Activated CD4-positive, alpha-beta T cell treated with anti-CD3 and anti-CD28 coated beads for 36 hours (primary cell): Measurements from ENCODE around the gene HOXD8. TPM values are rescaled to one million over a fixed set of nuclear protein-coding genes. Genes with fewer than 3 reads are reported as not detected.

Source experiments
- ATAC-seq: fragments of 200-7000 bp; cut with Tn5 transposase; one replicate; pipeline ENCODE4 v1.10.0; 2021; ENCODE audit warnings: mild to moderate bottlenecking, moderate library complexity
- CTCF ChIA-PET: fragments of 350-600 bp; sonication (Branson Sonifier 250); formaldehyde crosslinking; loops from one replicate; lab custom pipeline; 2021; ENCODE audit warnings: antibody characterized with exemption; lab: Charles Lee
- POLR2A ChIA-PET: fragments of 350-600 bp; sonication (Branson Sonifier 250); formaldehyde crosslinking; loops from one replicate; lab custom pipeline; 2021; ENCODE audit warnings: antibody characterized with exemption, inconsistent platforms; lab: Charles Lee
- DNase-seq: peaks from one replicate; pipeline ENCODE4 v3.0.0-alpha.2; 2020
- H3K27ac Mint-ChIP-seq: one replicate; pipeline ENCODE4 v1.8.0; 2021; ENCODE audit warnings: mixed read lengths
- H3K27me3 Mint-ChIP-seq: one replicate; pipeline ENCODE4 v1.8.0; 2021; ENCODE audit warnings: mixed read lengths
- H3K36me3 Mint-ChIP-seq: one replicate; pipeline ENCODE4 v1.8.0; 2021; ENCODE audit warnings: low read depth, mixed read lengths
- H3K4me1 Mint-ChIP-seq: one replicate; pipeline ENCODE4 v1.8.0; 2021; ENCODE audit warnings: mixed read lengths
- H3K4me3 Mint-ChIP-seq: one replicate; pipeline ENCODE4 v1.8.0; 2021; ENCODE audit warnings: mild to moderate bottlenecking, moderate library complexity, mixed read lengths
- H3K9me3 Mint-ChIP-seq: one replicate; pipeline ENCODE4 v1.8.0; 2021; ENCODE audit warnings: low read depth, mixed read lengths
- intact Hi-C, 2 experiments: fragments of 100-400 bp; cut with DNase I in 1 of 2; cut with micrococcal nuclease in 1 of 2; formaldehyde crosslinking; loops; one replicate each; pipeline versions ENCODE4 v1.14.2 to v1.15.1; 2022 to 2024; cut with DNase I, micrococcal nuclease
- total RNA-seq, 2 experiments: library from RNA; stranded (reverse); gene quantifications; one replicate each; pipeline ENCODE4 v1.2.3, GENCODE V29; 2021

Gene HOXD8
- total RNA-seq, 2 experiments from 2014 or later: not detected

DNA sequence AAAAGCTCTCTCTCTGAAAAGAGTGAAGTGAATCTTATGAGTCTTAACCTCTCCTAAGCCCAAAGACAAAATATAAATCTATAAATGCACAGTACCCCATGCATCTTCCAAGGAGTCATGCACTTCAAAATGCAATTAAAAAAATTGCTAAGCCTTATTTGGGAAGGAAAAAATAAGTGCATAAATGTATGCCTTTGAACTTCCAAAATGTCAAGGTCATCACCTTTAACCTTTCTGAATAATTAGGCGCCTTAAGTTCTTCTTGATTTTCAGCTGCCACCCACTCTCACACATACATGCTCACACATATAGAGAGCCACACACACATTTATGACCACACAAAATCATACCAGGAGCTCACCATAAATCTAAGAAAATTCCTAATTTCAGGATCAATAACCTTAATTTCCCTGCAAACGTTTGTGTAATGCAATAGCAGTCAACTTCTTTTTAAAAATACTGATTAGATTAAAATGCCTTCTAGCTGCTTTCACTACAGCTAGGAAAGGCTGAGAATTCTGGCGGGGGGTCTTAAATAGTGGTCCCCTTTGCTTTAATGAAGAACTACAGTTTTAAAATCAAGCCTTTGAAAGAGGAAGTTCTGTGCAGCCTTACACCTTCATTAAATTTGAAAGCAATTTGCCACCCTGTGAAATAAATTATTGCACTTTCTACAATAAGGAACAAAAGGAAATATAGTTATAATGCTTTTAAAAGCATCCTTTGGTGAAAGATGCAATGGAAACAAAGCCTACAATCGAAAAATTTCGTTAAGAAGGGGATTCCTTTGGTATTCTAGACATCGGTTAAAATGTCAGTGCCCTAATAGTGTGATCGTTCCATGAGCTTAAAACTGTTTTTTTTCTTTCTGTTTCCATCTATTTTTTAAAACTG, 18.8 kb upstream of the HOXD8 start:
- POLR2A ChIA-PET: interaction anchor here (0.7 kb wide), 1 partner anchor 77 kb away, joined by 3 read pairs; no protein-coding TSS in a partner anchor
- Mint-ChIP-seq H3K4me1 (peaks cover 17% of the 10 kb centered on the region), H3K36me3 (no peaks in the 10 kb centered on the region), H3K4me3 (no peak overlapping the region), H3K27me3 (peaks cover 72% of the 10 kb centered on the region), H3K9me3 (no peaks in the 10 kb centered on the region), H3K27ac (no peak overlapping the region)
- ATAC-seq (no peak), DNase-seq (no peak)
- intact Hi-C loops: loop anchor here in 1 of 2 experiments (5.0 kb wide), 2 partner anchors 33 to 52 kb away; no protein-coding TSS in a partner anchor
- CTCF ChIA-PET: interaction anchor here (0.5 to 2.7 kb wide), 13 partner anchors 8 to 1038 kb away, joined by 3 to 20 read pairs (median 4); no protein-coding TSS in a partner anchor

DNA sequence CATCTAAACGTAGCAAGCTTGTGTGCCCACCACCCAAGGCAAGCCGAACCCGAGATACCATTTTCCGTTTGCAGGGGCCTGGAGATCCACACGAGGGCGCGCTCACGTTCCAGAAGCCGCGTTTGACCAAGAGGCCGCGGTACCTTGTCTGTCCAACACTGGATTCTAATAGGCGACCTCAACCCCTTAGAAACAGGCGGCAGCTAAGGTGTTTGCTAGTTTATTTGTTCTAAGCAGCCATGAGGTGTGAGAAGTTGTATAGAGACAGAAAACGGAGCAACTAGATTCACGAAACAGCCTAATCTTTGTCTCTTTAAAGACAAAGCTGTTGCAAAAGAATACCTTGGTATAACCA, 18.2 kb upstream of the HOXD8 start:
- intact Hi-C loops: loop anchor here in 1 of 2 experiments (5.0 kb wide), 2 partner anchors 34 to 51 kb away; no protein-coding TSS in a partner anchor
- Mint-ChIP-seq H3K4me1 (peaks cover 11% of the 10 kb centered on the region), H3K36me3 (no peaks in the 10 kb centered on the region), H3K27me3 (peaks cover 70% of the 10 kb centered on the region), H3K4me3 (no peak overlapping the region), H3K9me3 (no peaks in the 10 kb centered on the region), H3K27ac (no peak overlapping the region)
- ATAC-seq (no peak), DNase-seq (peak; percentile 60)
- ChIA-PET POLR2A (interaction anchor here (0.7 kb wide), 1 partner anchor 76 kb away, joined by 3 read pairs; no protein-coding TSS in a partner anchor), CTCF (interaction anchor here (0.5 to 2.7 kb wide), 11 partner anchors 9 to 1037 kb away, joined by 3 to 20 read pairs (median 5); no protein-coding TSS in a partner anchor)

DNA sequence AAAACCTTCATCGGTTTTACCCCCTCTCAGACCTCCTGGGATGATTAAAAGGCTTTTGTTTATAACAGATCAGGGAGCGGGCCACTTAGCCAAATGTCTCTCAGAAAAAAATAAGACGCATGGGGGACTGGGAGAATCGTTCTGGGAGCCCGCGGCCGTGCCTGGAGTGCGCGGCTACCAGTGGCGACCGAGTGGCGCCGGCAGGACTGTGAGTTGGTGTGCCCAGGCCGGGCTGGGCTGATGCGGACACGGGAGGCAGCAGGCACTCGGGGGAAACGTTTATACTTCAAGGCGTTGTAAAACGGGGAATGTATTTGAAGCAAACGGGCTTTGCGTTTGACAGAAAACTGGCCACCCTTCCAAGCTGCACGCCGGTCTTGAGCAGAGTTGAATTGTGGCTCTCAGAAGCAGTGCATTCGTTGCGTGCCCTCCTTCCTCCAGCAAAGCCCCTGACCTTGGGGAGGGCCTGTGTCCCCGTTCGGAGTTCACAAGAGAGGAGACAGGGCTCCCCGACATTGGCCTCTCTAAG, 17.6 kb upstream of the HOXD8 start:
- peaks cover 2% of the 10 kb centered on the region for H3K9me3 Mint-ChIP-seq
- H3K27me3 Mint-ChIP-seq: peaks cover 73% of the 10 kb centered on the region
- H3K27ac Mint-ChIP-seq: no peak overlapping the region
- DNase-seq (no peak), ATAC-seq (no peak)
- CTCF ChIA-PET: interaction anchor here (0.5 to 2.7 kb wide), 6 partner anchors 9 to 953 kb away, joined by 3 to 20 read pairs (median 10); no protein-coding TSS in a partner anchor
- H3K4me1 Mint-ChIP-seq: peaks cover 10% of the 10 kb centered on the region
- H3K36me3 Mint-ChIP-seq: no peaks in the 10 kb centered on the region
- intact Hi-C loops: loop anchor here (2.0 to 5.0 kb wide), 3 partner anchors 27 to 50 kb away; no protein-coding TSS in a partner anchor
- POLR2A ChIA-PET: no interaction called here
- no peak overlapping the region for H3K4me3 Mint-ChIP-seq

- no peaks in the 10 kb centered on the region for H3K36me3 Mint-ChIP-seq
- H3K27ac Mint-ChIP-seq: no peak overlapping the region
- H3K27me3 Mint-ChIP-seq: peaks cover 75% of the 10 kb centered on the region
- CTCF ChIA-PET: interaction anchor here (1.4 to 1.7 kb wide), 2 partner anchors 15 to 17 kb away, joined by 4 read pairs; no protein-coding TSS in a partner anchor
- intact Hi-C loops: loop anchor here (2.0 to 5.0 kb wide), 3 partner anchors 28 to 50 kb away; no protein-coding TSS in a partner anchor
- ATAC-seq (no peak), DNase-seq (no peak)
- peaks cover 7% of the 10 kb centered on the region for H3K4me1 Mint-ChIP-seq
- peaks cover 2% of the 10 kb centered on the region for H3K9me3 Mint-ChIP-seq
- H3K4me3 Mint-ChIP-seq: no peak overlapping the region
- POLR2A ChIA-PET: no interaction called here
Observed at GRCh38 chr2:176112375-176113302, 16.9 kb upstream of the HOXD8 start.

GRCh38 chr2:176114120-176114929, 15.2 kb upstream of the HOXD8 start:
- ATAC-seq (no peak), DNase-seq (no peak)
- peaks cover 8% of the 10 kb centered on the region for H3K4me1 Mint-ChIP-seq
- no peaks in the 10 kb centered on the region for H3K36me3 Mint-ChIP-seq
- POLR2A ChIA-PET: no interaction called here
- intact Hi-C loops: loop anchor here in 1 of 2 experiments (5.0 kb wide), 2 partner anchors 37 to 48 kb away; no protein-coding TSS in a partner anchor
- H3K27ac Mint-ChIP-seq: no peak overlapping the region
- H3K9me3 Mint-ChIP-seq: peaks cover 4% of the 10 kb centered on the region
- H3K27me3 Mint-ChIP-seq: peaks cover 79% of the 10 kb centered on the region
- CTCF ChIA-PET: interaction anchor here (0.8 to 1.9 kb wide), 6 partner anchors 8 to 29 kb away, joined by 3 to 6 read pairs (median 4); partner anchors contain the start of gene HOXD9
- H3K4me3 Mint-ChIP-seq: no peak overlapping the region

DNA sequence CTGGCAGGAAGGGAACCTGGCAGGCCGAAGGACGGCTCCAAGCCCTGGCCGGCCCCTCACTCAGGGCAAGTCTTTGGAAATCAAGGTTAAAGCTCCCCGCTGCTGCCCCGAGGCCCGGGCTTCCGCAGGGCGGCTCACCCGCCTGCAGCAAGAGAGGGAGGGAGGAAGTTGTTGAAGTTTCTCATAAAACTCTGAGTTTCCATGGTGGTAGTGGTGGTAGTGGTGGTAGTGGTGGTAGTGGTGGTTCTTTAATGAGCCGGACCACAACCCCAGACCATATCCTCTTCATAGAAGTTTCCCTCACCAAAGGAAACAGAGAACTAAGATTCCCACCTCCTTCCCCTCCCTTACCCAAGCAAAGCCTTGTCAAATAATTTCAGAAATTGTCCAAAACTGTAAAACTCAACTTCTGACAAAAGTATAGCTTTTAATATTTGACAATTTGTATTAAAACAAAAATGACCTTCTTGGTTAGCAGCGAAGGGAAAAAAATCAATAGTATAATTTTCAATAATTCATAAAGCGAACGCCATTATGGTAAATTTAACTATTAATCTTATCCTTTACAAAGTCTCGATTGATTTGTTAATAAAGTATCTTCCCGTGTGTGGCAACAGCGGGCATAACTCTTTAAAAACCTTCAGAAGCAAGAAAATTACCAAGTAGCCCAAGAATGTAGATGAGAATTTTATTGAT, 14.4 kb upstream of the HOXD8 start:
- Mint-ChIP-seq H3K4me1 (peaks cover 6% of the 10 kb centered on the region), H3K27me3 (peaks cover 78% of the 10 kb centered on the region), H3K27ac (no peak overlapping the region), H3K36me3 (no peaks in the 10 kb centered on the region), H3K9me3 (peaks cover 4% of the 10 kb centered on the region), H3K4me3 (no peak overlapping the region)
- DNase-seq (no peak), ATAC-seq (no peak)
- CTCF ChIA-PET: interaction anchor here (1.4 to 1.9 kb wide), 2 partner anchors 12 to 30 kb away, joined by 6 read pairs; no protein-coding TSS in a partner anchor
- POLR2A ChIA-PET: interaction anchor here (0.7 kb wide), 1 partner anchor 77 kb away, joined by 4 read pairs; no protein-coding TSS in a partner anchor
- intact Hi-C loops: loop anchor here in 1 of 2 experiments (5.0 kb wide), 2 partner anchors 38 to 47 kb away; no protein-coding TSS in a partner anchor

DNA sequence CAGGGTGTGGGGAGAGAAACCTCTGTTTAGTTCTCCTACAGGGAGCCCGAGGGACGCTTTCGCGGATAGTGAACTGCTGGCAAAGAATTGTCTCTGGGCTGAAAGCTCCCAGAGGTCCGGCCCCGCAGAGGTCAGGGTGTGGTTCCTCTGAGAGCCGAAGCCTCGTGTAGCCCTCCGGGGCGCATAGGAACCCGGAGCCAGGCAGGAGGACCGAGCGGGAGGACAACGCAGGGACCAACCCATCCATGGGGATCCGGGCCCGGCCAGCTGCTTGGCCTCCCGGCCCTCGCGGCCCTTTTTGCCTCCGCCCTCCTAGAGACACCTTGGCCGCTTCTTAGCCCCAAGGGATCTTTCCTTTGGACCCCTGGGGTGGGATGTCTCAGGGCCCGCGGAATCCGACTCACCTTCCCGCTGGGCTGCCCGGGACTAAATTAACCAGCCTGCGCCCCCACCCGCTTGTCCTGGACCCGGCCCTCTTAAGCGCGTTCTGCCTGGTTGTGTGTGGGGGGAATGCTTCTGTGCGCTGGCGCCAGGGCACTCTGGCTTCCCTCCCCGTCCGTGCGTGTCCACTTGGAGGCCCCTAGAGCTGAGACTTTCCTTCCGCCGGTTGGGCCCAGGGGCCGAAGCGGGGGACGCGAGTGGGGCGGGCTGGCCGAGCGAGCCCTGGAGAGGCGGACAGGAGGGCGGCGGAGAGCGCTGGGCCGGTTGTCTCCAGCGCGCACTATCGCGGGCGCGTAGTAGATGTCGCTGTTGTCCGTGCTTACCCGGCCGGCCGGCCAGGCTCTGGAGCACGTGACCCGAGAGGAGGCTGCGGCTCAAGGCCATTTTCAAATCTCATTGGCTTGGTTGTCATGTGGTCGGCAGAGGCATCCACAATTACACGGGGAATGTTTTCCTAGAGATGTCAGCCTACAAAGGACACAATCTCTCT, 13.4 kb upstream of the HOXD8 start, which contains the start of gene HOXD10:
Gene HOXD10, plus strand, starts transcription at position 896 of the 931 bp plus-strand sequence. CDS start 56 bp downstream, outside the sequence.
- ATAC-seq (no peak), DNase-seq (no peak)
- ChIA-PET POLR2A (no interaction called here), CTCF (interaction anchor here (1.1 kb wide), 1 partner anchor 17 kb away, joined by 4 read pairs; no protein-coding TSS in a partner anchor)
- Mint-ChIP-seq H3K36me3 (no peaks in the 10 kb centered on the region), H3K27me3 (peaks cover 81% of the 10 kb centered on the region), H3K4me1 (peaks cover 6% of the 10 kb centered on the region), H3K9me3 (peaks cover 4% of the 10 kb centered on the region), H3K27ac (no peak within 1 kb of the TSS), H3K4me3 (no peak within 1 kb of the TSS)
- intact Hi-C loops: no loop called here

DNA sequence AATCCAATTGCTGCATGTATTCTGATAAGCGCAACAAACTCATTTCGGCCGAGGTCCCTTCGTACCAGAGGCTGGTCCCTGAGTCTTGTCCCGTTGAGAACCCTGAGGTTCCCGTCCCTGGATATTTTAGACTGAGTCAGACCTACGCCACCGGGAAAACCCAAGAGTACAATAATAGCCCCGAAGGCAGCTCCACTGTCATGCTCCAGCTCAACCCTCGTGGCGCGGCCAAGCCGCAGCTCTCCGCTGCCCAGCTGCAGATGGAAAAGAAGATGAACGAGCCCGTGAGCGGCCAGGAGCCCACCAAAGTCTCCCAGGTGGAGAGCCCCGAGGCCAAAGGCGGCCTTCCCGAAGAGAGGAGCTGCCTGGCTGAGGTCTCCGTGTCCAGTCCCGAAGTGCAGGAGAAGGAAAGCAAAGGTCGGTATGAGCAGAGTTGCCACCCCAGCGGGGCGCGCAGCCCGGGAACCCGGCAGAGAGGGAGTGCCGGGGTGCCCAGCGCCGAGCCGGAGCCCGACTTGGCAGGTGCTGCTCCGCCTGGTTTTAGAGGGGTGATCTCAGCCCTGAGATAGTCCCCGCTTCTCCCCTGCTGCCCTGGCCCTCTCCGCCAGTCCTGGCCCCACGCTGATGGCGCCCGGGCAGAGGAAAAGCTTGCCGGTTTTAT, 12.2 kb upstream of the HOXD8 start:
- ChIA-PET CTCF (interaction anchor here (0.6 to 1.4 kb wide), 5 partner anchors 9 to 750 kb away, joined by 3 to 4 read pairs (median 3); no protein-coding TSS in a partner anchor), POLR2A (no interaction called here)

More for the DNA sequence above, 12.2 kb upstream of the HOXD8 start:
- ATAC-seq (no peak), DNase-seq (no peak)
- Mint-ChIP-seq H3K27me3 (peaks cover 72% of the 10 kb centered on the region), H3K4me3 (no peak overlapping the region), H3K9me3 (peaks cover 4% of the 10 kb centered on the region), H3K27ac (no peak overlapping the region), H3K36me3 (no peaks in the 10 kb centered on the region), H3K4me1 (peaks cover 4% of the 10 kb centered on the region)
- intact Hi-C loops: no loop called here
